Left ventricle myocardium inferior (tissue), 1 donor: ENCODE data around the gene SAP25. TPM values are rescaled to one million over a fixed set of nuclear protein-coding genes. Genes with fewer than 3 reads are reported as not detected.

Source experiments
- DNase-seq: peaks from one replicate; pipeline ENCODE4 v3.0.0-alpha.2; 2020
- H3K27ac ChIP-seq: fragments of 200-600 bp; replicated peaks from 2 replicates; pipeline ENCODE4 v1.8.0; 2021
- H3K27me3 ChIP-seq: fragments of 200-600 bp; 2 replicates; pipeline ENCODE4 v1.8.0; 2021; ENCODE audit warnings: low read depth
- H3K36me3 ChIP-seq: fragments of 200-600 bp; 2 replicates; pipeline ENCODE4 v1.8.0; 2021
- H3K4me1 ChIP-seq: fragments of 200-600 bp; 2 replicates; pipeline ENCODE4 v1.8.0; 2021
- H3K4me3 ChIP-seq: fragments of 200-600 bp; 2 replicates; pipeline ENCODE4 v1.8.0; 2021; ENCODE audit warnings: mild to moderate bottlenecking, moderate library complexity
- H3K9me3 ChIP-seq: fragments of 200-600 bp; replicated peaks from 2 replicates; pipeline ENCODE4 v1.8.0; 2021
- intact Hi-C: fragments of 100-400 bp; cut with micrococcal nuclease; formaldehyde crosslinking; loops from one replicate; pipeline ENCODE4 v1.11.0; 2022
- total RNA-seq: library from RNA; stranded (reverse); fragmentation: NEBNext Ultra II Directional; extraction: Animal tissue kit (Norgen Biotek cat#: 25700); gene quantifications from one replicate; pipeline ENCODE4 v1.2.1, GENCODE V29; 2021
- TF ChIP-seq, protein P1 (sequence below): fragments of 200-600 bp; IDR thresholded peaks from 2 replicates; pipeline ENCODE4 v1.8.0; 2021; ENCODE audit warnings: antibody characterized with exemption, mild to moderate bottlenecking, borderline replicate concordance
- donor health status: DM: no; HTN: yes; CAD: no; lungs with severe emphysema.

SAP25 gene
- total RNA-seq, 1 donor from 2014 or later, result 1.1 TPM

- Histone ChIP-seq H3K27ac (no peak overlapping the region), H3K9me3 (no peaks in the 10 kb centered on the region), H3K4me1 (peaks cover 30% of the 10 kb centered on the region), H3K27me3 (no peaks in the 10 kb centered on the region), H3K36me3 (no peaks in the 10 kb centered on the region), H3K4me3 (no peak overlapping the region)
- TF ChIP-seq, protein P1, sequence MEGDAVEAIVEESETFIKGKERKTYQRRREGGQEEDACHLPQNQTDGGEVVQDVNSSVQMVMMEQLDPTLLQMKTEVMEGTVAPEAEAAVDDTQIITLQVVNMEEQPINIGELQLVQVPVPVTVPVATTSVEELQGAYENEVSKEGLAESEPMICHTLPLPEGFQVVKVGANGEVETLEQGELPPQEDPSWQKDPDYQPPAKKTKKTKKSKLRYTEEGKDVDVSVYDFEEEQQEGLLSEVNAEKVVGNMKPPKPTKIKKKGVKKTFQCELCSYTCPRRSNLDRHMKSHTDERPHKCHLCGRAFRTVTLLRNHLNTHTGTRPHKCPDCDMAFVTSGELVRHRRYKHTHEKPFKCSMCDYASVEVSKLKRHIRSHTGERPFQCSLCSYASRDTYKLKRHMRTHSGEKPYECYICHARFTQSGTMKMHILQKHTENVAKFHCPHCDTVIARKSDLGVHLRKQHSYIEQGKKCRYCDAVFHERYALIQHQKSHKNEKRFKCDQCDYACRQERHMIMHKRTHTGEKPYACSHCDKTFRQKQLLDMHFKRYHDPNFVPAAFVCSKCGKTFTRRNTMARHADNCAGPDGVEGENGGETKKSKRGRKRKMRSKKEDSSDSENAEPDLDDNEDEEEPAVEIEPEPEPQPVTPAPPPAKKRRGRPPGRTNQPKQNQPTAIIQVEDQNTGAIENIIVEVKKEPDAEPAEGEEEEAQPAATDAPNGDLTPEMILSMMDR, result no peak
- intact Hi-C loops, result no loop called here
- no peak for DNase-seq
These were observed 27.0 kb upstream of the SAP25 start for GRCh38 chr7:100600730-100601038.

DNA sequence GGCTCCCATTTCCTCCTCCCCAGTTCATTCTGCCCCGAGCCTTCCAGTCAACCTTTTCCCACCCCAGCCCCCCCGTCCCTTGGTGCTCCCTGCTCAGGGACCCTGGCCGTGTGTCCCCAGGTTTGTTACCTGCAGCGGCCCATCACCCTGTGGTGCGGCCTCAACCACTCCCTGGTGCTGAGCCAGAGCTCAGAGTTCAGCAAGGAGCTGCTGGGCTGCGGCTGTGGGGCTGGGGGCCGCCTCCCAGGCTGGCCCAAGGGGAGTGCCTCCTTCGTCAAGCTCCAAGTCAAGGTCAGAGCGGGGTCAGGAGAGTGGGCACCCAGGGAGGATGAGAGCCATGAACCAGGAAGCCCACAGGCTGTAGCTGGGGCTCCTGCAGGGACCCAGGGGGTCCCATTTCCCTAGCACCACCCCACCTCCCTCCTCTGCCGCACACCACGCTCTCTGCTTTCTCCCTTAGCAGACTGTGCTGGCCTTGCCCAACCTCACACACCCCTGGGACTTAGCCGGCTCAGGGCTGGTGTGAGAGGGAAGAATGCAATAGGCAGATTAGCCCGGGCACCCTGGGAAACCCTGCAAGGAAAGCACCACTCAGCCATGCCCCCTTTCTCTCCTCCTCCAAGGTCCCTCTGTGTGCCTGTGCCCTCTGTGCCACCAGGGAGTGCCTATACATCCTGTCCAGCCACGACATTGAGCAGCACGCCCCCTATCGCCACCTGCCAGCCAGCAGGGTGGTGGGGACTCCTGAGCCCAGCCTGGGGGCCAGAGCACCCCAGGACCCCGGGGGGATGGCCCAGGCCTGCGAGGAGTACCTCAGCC, 26.4 kb upstream of the SAP25 start:
- intact Hi-C loops, result no loop called here
- DNase-seq, result no peak
- H3K27me3 ChIP-seq, result no peaks in the 10 kb centered on the region
- TF ChIP-seq, protein P1, result no peak
- no peaks in the 10 kb centered on the region for H3K9me3 ChIP-seq
- no peaks in the 10 kb centered on the region for H3K36me3 ChIP-seq
- peaks cover 25% of the 10 kb centered on the region for H3K4me1 ChIP-seq
- no peak overlapping the region for H3K27ac ChIP-seq
- H3K4me3 ChIP-seq, result no peak overlapping the region

DNA sequence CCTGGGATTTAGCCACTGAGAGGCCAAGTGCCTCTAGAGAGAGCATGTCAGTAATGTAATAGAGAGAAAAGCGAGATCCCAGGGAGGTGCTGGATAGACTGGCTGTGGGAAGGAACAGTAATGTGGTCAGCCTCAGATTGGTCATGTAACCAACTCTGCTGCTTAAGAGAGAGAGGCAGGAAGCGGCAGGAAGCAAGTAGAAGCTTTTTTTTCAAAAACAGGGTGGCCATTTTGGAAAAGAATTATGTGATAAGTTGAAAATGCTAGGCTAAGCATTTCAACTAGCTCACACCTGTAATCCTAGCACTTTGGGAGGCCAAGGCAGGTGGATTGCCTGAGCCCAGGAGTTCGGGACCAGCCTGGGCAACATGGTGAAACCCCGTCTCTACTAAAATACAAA, 24.7 kb upstream of the SAP25 start:
- Histone ChIP-seq H3K9me3 (no peaks in the 10 kb centered on the region), H3K27me3 (no peaks in the 10 kb centered on the region), H3K4me3 (no peak overlapping the region), H3K36me3 (no peaks in the 10 kb centered on the region), H3K27ac (no peak overlapping the region), H3K4me1 (peaks cover 9% of the 10 kb centered on the region)
- intact Hi-C loops, result no loop called here
- TF ChIP-seq, protein P1, result no peak
- no peak for DNase-seq

GRCh38 chr7:100595188-100595587, 21.5 kb upstream of the SAP25 start:
- Histone ChIP-seq H3K9me3 (no peaks in the 10 kb centered on the region), H3K4me3 (no peak overlapping the region), H3K4me1 (peaks cover 6% of the 10 kb centered on the region), H3K27ac (no peak overlapping the region), H3K36me3 (no peaks in the 10 kb centered on the region), H3K27me3 (no peaks in the 10 kb centered on the region)
- DNase-seq, result no peak
- TF ChIP-seq, protein P1, result no peak
- intact Hi-C loops, result no loop called here

DNA sequence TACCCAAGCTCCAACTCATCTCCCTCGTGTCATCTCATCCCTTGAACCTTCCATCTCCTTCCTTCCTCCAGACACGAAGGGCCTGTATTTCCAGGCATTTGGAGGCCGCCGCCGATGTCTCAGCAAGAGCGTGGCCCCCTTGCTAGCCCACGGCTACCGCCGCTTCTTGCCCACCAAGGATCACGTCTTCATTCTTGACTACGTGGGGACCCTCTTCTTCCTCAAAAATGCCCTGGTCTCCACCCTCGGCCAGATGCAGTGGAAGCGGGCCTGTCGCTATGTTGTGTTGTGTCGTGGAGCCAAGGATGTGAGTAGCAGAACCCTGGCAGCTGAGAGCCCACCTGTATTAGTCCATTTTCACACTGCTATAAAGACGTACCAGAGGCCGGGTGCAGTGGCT, 17.9 kb upstream of the SAP25 start:
- Histone ChIP-seq H3K27ac (no peak overlapping the region), H3K27me3 (no peaks in the 10 kb centered on the region), H3K4me3 (no peak overlapping the region), H3K9me3 (no peaks in the 10 kb centered on the region), H3K4me1 (peaks cover 20% of the 10 kb centered on the region), H3K36me3 (no peaks in the 10 kb centered on the region)
- no peak for DNase-seq
- intact Hi-C loops, result no loop called here
- TF ChIP-seq, protein P1, result no peak
